SK-N-SH treated with all-trans-retinoic acid at 6 μM for 48 hours (cell line): Measurements from ENCODE around the gene GEN1.

Experiments
- ATAC-seq: fragments of 200-7000 bp; cut with Tn5 transposase; 3 replicates; pipeline ENCODE4 v1.9.1; 2020; ENCODE audit warnings: mild to moderate bottlenecking, moderate library complexity
- ARNTL ChIP-seq: fragments of 450-650 bp; formaldehyde crosslinking; IDR thresholded peaks from 2 replicates; pipeline ENCODE4 v1.5.0; 2020; ENCODE audit warnings: low read depth, mild to moderate bottlenecking, moderate library complexity, borderline replicate concordance
- BACH2 ChIP-seq: fragments of 250-450 bp; sonication (Bioruptor Pico); IDR thresholded peaks from 2 replicates; pipeline ENCODE4 v1.9.0; 2021; ENCODE audit warnings: mild to moderate bottlenecking, borderline replicate concordance
- CSDC2 ChIP-seq: fragments of 250-450 bp; sonication (Bioruptor Pico); IDR thresholded peaks from 2 replicates; pipeline ENCODE4 v1.5.0; 2020; ENCODE audit warnings: mild to moderate bottlenecking, moderate library complexity
- ESRRG ChIP-seq: fragments of 250-450 bp; sonication (Bioruptor Pico); IDR thresholded peaks from 2 replicates; pipeline ENCODE4 v1.6.1; 2021; ENCODE audit warnings: mild to moderate bottlenecking
- GLIS3 ChIP-seq: fragments of 250-450 bp; sonication (Bioruptor Pico); IDR thresholded peaks from 2 replicates; pipeline ENCODE4 v1.5.0; 2020; ENCODE audit warnings: mild to moderate bottlenecking, moderate library complexity
- ISL1 ChIP-seq: fragments of 250-450 bp; sonication (Bioruptor Pico); IDR thresholded peaks from 2 replicates; pipeline ENCODE4 v2.1.2; 2022; ENCODE audit warnings: mild to moderate bottlenecking, moderate library complexity
- PPARA ChIP-seq: fragments of 250-450 bp; sonication (Bioruptor Pico); IDR thresholded peaks from 2 replicates; pipeline ENCODE4 v1.5.0; 2020; ENCODE audit warnings: mild to moderate bottlenecking, borderline replicate concordance
- RARB ChIP-seq: fragments of 250-450 bp; sonication (Bioruptor Pico); IDR thresholded peaks from 2 replicates; pipeline ENCODE4 v1.8.0; 2021; ENCODE audit warnings: mild to moderate bottlenecking, moderate library complexity
- SNAI2 ChIP-seq: fragments of 250-450 bp; sonication (Bioruptor Pico); IDR thresholded peaks from 2 replicates; pipeline ENCODE4 v1.5.0; 2020; ENCODE audit warnings: mild to moderate bottlenecking, moderate library complexity
- ZC3H10 ChIP-seq: fragments of 250-450 bp; sonication (Bioruptor Pico); IDR thresholded peaks from 2 replicates; pipeline ENCODE4 v1.5.1; 2021; ENCODE audit warnings: mild to moderate bottlenecking, moderate library complexity
- ZFP3 ChIP-seq: fragments of 250-450 bp; sonication (Bioruptor Pico); IDR thresholded peaks from 2 replicates; pipeline ENCODE4 v1.5.0; 2020; ENCODE audit warnings: mild to moderate bottlenecking, moderate library complexity
- ZFP30 ChIP-seq: fragments of 450-650 bp; formaldehyde crosslinking; IDR thresholded peaks from 2 replicates; pipeline ENCODE4 v1.5.0; 2022; ENCODE audit warnings: mild to moderate bottlenecking, moderate library complexity
- ZNF565 ChIP-seq: fragments of 450-650 bp; formaldehyde crosslinking; conservative IDR thresholded peaks from 2 replicates; pipeline ENCODE4 v1.5.0; 2020; ENCODE audit warnings: low read depth, mild to moderate bottlenecking, moderate library complexity
- ZNF70 ChIP-seq: fragments of 450-650 bp; formaldehyde crosslinking; IDR thresholded peaks from 2 replicates; pipeline ENCODE4 v1.5.0; 2020; ENCODE audit warnings: mild to moderate bottlenecking, moderate library complexity
- ZNF8 ChIP-seq: fragments of 450-650 bp; formaldehyde crosslinking; IDR thresholded peaks from 2 replicates; pipeline ENCODE4 v1.5.0; 2020; ENCODE audit warnings: mild to moderate bottlenecking, moderate library complexity
- TF ChIP-seq, protein P1 (sequence below): fragments of 250-450 bp; sonication (Bioruptor Pico); IDR thresholded peaks from 2 replicates; pipeline ENCODE4 v1.5.1; 2020; ENCODE audit warnings: low read depth, mild to moderate bottlenecking, moderate library complexity
- TF ChIP-seq, protein P2 (sequence below): fragments of 250-450 bp; sonication (Bioruptor Pico); IDR thresholded peaks from 2 replicates; pipeline ENCODE4 v1.5.0; 2020; ENCODE audit warnings: mild to moderate bottlenecking, moderate library complexity
- TF ChIP-seq, protein P3 (sequence below): fragments of 250-450 bp; sonication (Bioruptor Pico); IDR thresholded peaks from 2 replicates; pipeline ENCODE4 v1.8.0; 2021; ENCODE audit warnings: low read depth, mild to moderate bottlenecking, moderate library complexity, borderline replicate concordance
- TF ChIP-seq, protein P4 (sequence below): fragments of 250-450 bp; sonication (Bioruptor Pico); IDR thresholded peaks from 2 replicates; pipeline ENCODE4 v1.8.0; 2020; ENCODE audit warnings: mild to moderate bottlenecking, moderate library complexity, borderline replicate concordance
- TF ChIP-seq, protein P5 (sequence below): fragments of 250-450 bp; sonication (Bioruptor Pico); IDR thresholded peaks from 2 replicates; pipeline ENCODE4 v1.5.1; 2021; ENCODE audit warnings: mild to moderate bottlenecking, moderate library complexity

Gene GEN1

DNA sequence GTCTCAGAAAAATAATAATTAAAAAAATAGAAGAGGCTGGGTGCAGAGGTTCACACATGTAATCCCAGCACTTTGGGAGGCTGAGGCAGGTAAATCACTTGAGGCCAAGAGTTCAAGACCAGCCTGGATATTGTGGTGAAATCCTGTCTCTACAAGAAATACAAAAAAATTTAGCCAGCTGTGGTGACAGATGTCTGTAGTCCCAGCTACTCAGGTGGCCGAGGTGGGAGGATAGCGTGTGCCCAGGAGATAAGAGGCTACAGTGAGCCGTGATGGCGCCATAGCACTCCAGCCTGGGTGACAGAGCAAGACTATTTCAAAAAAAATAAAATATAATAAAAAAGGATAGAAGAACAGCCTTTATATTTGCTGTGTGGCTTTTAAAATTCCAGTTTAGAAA, 36.3 kb upstream of the GEN1 start:
- no peak for TF ChIP-seq ZNF8
- no peak for TF ChIP-seq ZFP30 (CRISPR knock-in tag)
- no peak for TF ChIP-seq GLIS3 (CRISPR knock-in tag)
- TF ChIP-seq, protein P1, sequence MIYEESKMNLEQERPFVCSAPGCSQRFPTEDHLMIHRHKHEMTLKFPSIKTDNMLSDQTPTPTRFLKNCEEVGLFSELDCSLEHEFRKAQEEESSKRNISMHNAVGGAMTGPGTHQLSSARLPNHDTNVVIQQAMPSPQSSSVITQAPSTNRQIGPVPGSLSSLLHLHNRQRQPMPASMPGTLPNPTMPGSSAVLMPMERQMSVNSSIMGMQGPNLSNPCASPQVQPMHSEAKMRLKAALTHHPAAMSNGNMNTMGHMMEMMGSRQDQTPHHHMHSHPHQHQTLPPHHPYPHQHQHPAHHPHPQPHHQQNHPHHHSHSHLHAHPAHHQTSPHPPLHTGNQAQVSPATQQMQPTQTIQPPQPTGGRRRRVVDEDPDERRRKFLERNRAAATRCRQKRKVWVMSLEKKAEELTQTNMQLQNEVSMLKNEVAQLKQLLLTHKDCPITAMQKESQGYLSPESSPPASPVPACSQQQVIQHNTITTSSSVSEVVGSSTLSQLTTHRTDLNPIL (CRISPR knock-in tag) = no peak
- no peak for TF ChIP-seq SNAI2 (CRISPR knock-in tag)
- no peak for TF ChIP-seq ESRRG
- no peak for TF ChIP-seq RARB (CRISPR knock-in tag)
- TF ChIP-seq ZFP3 (CRISPR knock-in tag) = no peak
- TF ChIP-seq ZC3H10 (CRISPR knock-in tag) = no peak
- TF ChIP-seq ISL1 (CRISPR knock-in tag) = no peak
- no peak for TF ChIP-seq ARNTL
- TF ChIP-seq, protein P2, sequence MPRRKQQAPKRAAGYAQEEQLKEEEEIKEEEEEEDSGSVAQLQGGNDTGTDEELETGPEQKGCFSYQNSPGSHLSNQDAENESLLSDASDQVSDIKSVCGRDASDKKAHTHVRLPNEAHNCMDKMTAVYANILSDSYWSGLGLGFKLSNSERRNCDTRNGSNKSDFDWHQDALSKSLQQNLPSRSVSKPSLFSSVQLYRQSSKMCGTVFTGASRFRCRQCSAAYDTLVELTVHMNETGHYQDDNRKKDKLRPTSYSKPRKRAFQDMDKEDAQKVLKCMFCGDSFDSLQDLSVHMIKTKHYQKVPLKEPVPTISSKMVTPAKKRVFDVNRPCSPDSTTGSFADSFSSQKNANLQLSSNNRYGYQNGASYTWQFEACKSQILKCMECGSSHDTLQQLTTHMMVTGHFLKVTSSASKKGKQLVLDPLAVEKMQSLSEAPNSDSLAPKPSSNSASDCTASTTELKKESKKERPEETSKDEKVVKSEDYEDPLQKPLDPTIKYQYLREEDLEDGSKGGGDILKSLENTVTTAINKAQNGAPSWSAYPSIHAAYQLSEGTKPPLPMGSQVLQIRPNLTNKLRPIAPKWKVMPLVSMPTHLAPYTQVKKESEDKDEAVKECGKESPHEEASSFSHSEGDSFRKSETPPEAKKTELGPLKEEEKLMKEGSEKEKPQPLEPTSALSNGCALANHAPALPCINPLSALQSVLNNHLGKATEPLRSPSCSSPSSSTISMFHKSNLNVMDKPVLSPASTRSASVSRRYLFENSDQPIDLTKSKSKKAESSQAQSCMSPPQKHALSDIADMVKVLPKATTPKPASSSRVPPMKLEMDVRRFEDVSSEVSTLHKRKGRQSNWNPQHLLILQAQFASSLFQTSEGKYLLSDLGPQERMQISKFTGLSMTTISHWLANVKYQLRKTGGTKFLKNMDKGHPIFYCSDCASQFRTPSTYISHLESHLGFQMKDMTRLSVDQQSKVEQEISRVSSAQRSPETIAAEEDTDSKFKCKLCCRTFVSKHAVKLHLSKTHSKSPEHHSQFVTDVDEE (CRISPR knock-in tag) = no peak
- TF ChIP-seq BACH2 (CRISPR knock-in tag) = no peak
- TF ChIP-seq, all 23 proteins: peak for 0

DNA sequence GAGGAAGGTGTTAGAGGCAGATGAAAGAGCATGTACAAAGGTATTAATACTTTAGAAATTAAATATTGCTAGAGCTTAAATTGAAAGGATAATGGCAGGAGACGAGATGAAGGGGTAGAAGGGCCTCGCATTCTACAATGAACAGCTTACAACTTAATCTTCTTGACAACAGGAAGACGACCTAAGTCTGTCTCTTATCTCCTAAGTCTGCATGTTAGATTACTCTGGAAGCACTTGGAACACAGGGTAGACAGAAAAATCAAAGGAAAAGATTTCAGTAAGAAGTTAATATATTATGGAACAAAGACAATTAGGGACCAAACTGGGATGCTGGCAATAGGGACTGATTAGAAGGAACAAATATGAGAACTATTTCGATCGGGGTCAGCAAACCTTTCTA, 35.2 kb upstream of the GEN1 start:
- no peak for ATAC-seq
- no peak for TF ChIP-seq SNAI2 (CRISPR knock-in tag)
- TF ChIP-seq, protein P3, sequence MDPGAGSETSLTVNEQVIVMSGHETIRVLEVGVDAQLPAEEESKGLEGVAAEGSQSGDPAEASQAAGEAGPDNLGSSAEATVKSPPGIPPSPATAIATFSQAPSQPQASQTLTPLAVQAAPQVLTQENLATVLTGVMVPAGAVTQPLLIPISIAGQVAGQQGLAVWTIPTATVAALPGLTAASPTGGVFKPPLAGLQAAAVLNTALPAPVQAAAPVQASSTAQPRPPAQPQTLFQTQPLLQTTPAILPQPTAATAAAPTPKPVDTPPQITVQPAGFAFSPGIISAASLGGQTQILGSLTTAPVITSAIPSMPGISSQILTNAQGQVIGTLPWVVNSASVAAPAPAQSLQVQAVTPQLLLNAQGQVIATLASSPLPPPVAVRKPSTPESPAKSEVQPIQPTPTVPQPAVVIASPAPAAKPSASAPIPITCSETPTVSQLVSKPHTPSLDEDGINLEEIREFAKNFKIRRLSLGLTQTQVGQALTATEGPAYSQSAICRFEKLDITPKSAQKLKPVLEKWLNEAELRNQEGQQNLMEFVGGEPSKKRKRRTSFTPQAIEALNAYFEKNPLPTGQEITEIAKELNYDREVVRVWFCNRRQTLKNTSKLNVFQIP (CRISPR knock-in tag) = no peak
- TF ChIP-seq, protein P4, sequence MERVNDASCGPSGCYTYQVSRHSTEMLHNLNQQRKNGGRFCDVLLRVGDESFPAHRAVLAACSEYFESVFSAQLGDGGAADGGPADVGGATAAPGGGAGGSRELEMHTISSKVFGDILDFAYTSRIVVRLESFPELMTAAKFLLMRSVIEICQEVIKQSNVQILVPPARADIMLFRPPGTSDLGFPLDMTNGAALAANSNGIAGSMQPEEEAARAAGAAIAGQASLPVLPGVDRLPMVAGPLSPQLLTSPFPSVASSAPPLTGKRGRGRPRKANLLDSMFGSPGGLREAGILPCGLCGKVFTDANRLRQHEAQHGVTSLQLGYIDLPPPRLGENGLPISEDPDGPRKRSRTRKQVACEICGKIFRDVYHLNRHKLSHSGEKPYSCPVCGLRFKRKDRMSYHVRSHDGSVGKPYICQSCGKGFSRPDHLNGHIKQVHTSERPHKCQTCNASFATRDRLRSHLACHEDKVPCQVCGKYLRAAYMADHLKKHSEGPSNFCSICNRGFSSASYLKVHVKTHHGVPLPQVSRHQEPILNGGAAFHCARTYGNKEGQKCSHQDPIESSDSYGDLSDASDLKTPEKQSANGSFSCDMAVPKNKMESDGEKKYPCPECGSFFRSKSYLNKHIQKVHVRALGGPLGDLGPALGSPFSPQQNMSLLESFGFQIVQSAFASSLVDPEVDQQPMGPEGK (CRISPR knock-in tag) = no peak
- no peak for TF ChIP-seq ZNF565 (CRISPR knock-in tag)
- TF ChIP-seq, protein P2 (CRISPR knock-in tag) = no peak
- no peak for TF ChIP-seq ZNF70
- TF ChIP-seq ISL1 (CRISPR knock-in tag) = no peak
- no peak for TF ChIP-seq ZNF8
- TF ChIP-seq ZC3H10 (CRISPR knock-in tag) = no peak
- no peak for TF ChIP-seq BACH2 (CRISPR knock-in tag)
- no peak for TF ChIP-seq PPARA (CRISPR knock-in tag)

More for the DNA sequence above, 36.3 kb upstream of the GEN1 start:
- ATAC-seq = no peak

DNA sequence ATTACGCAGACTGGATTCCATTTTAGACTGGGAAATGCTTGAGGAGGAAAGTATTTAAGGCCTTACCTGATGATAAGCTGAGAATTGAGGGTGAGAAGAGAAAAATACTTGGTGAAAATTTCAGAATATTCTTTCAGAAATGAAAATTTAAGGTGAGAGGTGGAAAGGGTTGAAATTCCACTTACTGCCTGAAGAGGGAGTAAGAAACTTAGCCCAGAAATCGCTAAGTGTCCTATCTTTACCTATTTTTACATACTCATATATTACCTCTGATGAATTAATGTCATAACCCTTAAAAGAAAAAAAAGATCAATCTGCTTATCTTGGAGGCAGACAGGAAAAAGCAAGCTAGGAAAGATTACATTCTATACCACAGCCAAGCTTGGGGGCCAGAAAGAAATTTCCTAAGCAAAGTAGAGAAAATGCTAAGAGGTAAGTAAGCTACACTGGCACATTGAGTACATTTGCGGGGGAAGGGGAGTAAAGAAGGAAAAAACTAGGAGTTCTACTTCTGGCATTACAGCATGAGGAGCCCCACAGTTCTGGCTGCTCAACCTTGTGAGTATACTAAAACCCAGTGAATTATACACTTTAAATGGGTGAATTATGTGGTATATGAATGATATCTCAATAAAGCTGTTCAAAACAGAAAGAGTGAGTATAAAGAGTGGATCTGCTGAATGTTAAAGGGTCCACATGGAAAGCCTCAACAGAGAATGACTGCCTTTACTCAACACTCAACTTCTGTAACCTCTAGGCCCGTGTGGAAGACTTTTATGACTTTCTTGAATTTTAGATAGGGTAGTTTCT, 34.2 kb upstream of the GEN1 start:
- ATAC-seq = peak; percentile 65; the same call in 2 of the 3 replicates
- TF ChIP-seq CSDC2 (CRISPR knock-in tag) (no peak), PPARA (CRISPR knock-in tag) (no peak)
- TF ChIP-seq, protein P5, sequence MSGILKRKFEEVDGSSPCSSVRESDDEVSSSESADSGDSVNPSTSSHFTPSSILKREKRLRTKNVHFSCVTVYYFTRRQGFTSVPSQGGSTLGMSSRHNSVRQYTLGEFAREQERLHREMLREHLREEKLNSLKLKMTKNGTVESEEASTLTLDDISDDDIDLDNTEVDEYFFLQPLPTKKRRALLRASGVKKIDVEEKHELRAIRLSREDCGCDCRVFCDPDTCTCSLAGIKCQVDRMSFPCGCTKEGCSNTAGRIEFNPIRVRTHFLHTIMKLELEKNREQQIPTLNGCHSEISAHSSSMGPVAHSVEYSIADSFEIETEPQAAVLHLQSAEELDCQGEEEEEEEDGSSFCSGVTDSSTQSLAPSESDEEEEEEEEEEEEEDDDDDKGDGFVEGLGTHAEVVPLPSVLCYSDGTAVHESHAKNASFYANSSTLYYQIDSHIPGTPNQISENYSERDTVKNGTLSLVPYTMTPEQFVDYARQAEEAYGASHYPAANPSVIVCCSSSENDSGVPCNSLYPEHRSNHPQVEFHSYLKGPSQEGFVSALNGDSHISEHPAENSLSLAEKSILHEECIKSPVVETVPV (CRISPR knock-in tag) = no peak
